ENCODE data around the gene TUT1. TPM values are rescaled to one million over a fixed set of nuclear protein-coding genes. Genes with fewer than 3 reads are reported as not detected.
A peak's percentile ranks its signal among the peaks of the same experiment; 100 is the strongest.
"Not testable (repeated sequence)": the region's sequence is repeated elsewhere in the genome, so short reads cannot be mapped to it uniquely, and the experiment has no call there.

The TUT1 gene
- total and polyA plus RNA-seq, 12 donors, result 7.0 to 67.6 (median 15.5) TPM

DNA sequence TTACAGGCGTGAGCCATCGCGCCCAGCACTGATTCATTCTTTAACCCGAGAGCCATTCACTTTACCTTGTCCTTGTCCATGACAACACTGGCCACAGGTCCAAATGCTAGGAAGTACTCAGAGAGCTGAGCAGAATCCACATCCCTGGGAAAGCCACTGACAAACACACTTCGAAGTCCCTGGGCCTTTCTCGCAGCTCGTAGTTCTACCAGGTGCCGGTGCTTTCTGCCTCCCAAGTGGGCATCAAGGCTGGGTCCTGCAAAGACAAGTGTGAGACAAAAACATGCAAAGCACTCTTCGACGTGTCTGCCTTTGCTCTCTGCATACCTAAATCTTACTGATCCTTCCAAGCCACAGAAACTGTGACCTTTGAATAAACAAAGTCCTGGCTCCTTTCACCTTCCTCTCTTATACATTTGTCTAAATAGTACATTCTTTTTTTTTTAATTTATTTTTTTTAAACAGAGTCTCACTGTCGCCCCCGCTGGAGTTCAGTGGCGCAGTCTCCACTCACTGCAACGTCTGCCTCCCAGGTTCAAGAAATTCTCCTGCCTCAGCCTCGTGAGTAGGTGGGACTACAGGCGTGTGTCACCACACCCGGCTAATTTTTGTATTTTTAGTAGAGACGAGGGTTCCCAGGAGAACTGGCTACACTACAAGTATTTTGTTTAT, 2.2 kb downstream of the TUT1 start:
- TF ChIP-seq POLR2A (IDR thresholded peaks at IDR 0.05), result no peak
- Histone ChIP-seq H3K27ac (no peak overlapping the region), H3K4me3 (no peak overlapping the region), H3K36me3 (replicated peaks in 1 of 2) (peaks cover 0 to 48% of the 10 kb centered on the region in 2 donors), H3K27me3 (no peaks in the 10 kb centered on the region), H3K4me1 (replicated peaks in 1 of 2) (peaks cover 9 to 26% of the 10 kb centered on the region in 2 donors), H3K9me3 (replicated peaks in 1 of 3) (no peaks in the 10 kb centered on the region)
- intact Hi-C loops (cut with DNase I), result no loop called here
- DNase-seq, result peak in 1 of 7 donors; percentile 19
- WGBS, 4 donors, result 68 to 74% (median 69%) methylated on average over 18 of the region's 18 CpGs

- H3K27me3 ChIP-seq; H3K9me3 ChIP-seq (replicated peaks in 1 of 3); H3K27ac ChIP-seq; DNase-seq; intact Hi-C loops (cut with DNase I); H3K4me3 ChIP-seq: not testable (repeated sequence)
- 90 to 96% (median 95%) methylated on average over 6 to 7 of the region's 7 CpGs for WGBS, 4 donors
- peaks cover 0 to 57% of the 10 kb centered on the region in 2 donors for H3K36me3 ChIP-seq (replicated peaks in 1 of 2)
- peaks cover 0 to 12% of the 10 kb centered on the region in 2 donors for H3K4me1 ChIP-seq (replicated peaks in 1 of 2)
These were observed 6.0 kb downstream of the TUT1 start for GRCh38 chr11:62585356-62585755.

DNA sequence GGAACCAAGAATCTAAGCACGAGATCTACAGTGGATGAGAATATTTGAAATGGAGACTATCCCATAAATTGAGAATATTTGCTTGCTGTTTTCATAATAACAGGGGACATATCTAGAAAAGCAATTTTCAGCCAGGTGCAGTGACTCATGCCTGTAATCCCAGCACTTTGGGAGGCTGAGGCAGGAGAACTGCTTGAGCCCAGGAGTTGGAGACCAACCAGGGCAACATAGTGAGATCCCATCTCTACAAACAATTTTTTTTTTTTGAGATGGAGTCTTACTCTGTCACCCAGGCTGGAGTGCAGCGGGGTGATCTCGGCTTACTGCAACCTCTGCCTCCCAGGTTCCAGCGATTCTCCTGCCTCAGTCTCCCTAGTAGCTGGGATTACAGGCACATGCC, 9.6 kb downstream of the TUT1 start:
- peaks cover 0 to 66% of the 10 kb centered on the region in 2 donors for H3K36me3 ChIP-seq (replicated peaks in 1 of 2)
- WGBS, 4 donors, result 97 to 100% (median 98%) methylated on average over 4 of the region's 4 CpGs
- H3K27ac ChIP-seq; DNase-seq; H3K4me3 ChIP-seq; intact Hi-C loops (cut with DNase I); H3K9me3 ChIP-seq (replicated peaks in 1 of 3); H3K4me1 ChIP-seq (replicated peaks in 1 of 2); H3K27me3 ChIP-seq: not testable (repeated sequence)

GRCh38 chr11:62580959-62581715, 10.2 kb downstream of the TUT1 start:
- intact Hi-C loops (cut with DNase I), result no loop called here
- H3K4me1 ChIP-seq (replicated peaks in 1 of 2), result peaks cover 0 to 7% of the 10 kb centered on the region in 2 donors
- WGBS, 4 donors, result 87 to 89% (median 88%) methylated on average over 18 of the region's 18 CpGs
- TF ChIP-seq, protein P1, sequence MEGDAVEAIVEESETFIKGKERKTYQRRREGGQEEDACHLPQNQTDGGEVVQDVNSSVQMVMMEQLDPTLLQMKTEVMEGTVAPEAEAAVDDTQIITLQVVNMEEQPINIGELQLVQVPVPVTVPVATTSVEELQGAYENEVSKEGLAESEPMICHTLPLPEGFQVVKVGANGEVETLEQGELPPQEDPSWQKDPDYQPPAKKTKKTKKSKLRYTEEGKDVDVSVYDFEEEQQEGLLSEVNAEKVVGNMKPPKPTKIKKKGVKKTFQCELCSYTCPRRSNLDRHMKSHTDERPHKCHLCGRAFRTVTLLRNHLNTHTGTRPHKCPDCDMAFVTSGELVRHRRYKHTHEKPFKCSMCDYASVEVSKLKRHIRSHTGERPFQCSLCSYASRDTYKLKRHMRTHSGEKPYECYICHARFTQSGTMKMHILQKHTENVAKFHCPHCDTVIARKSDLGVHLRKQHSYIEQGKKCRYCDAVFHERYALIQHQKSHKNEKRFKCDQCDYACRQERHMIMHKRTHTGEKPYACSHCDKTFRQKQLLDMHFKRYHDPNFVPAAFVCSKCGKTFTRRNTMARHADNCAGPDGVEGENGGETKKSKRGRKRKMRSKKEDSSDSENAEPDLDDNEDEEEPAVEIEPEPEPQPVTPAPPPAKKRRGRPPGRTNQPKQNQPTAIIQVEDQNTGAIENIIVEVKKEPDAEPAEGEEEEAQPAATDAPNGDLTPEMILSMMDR (IDR thresholded peaks at IDR 0.05), result no peak
- TF ChIP-seq POLR2A (IDR thresholded peaks at IDR 0.05), result no peak
- no peak for DNase-seq
- H3K36me3 ChIP-seq (replicated peaks in 1 of 2), result peaks cover 0 to 68% of the 10 kb centered on the region in 2 donors
- H3K27me3 ChIP-seq, result no peaks in the 10 kb centered on the region
- H3K9me3 ChIP-seq (replicated peaks in 1 of 3), result no peaks in the 10 kb centered on the region
- H3K4me3 ChIP-seq, result no peak overlapping the region
- H3K27ac ChIP-seq, result peak overlapping the region in 1 of 5 donors; percentile 2

GRCh38 chr11:62579252-62579651, 12.1 kb downstream of the TUT1 start:
- no peak for TF ChIP-seq POLR2A (IDR thresholded peaks at IDR 0.05)
- TF ChIP-seq, protein P1 (IDR thresholded peaks at IDR 0.05), result no peak
- Histone ChIP-seq H3K9me3 (replicated peaks in 1 of 3) (no peaks in the 10 kb centered on the region), H3K27me3 (no peaks in the 10 kb centered on the region), H3K4me1 (replicated peaks in 1 of 2) (peaks cover 6 to 24% of the 10 kb centered on the region in 2 donors), H3K27ac (no peak overlapping the region), H3K4me3 (no peak overlapping the region), H3K36me3 (replicated peaks in 1 of 2) (peaks cover 0 to 52% of the 10 kb centered on the region in 2 donors)
- intact Hi-C loops (cut with DNase I), result no loop called here
- 83 to 93% (median 89%) methylated on average over 2 of the region's 2 CpGs for WGBS, 4 donors
- DNase-seq, result no peak
